Measurements from ENCODE around the gene PLAC1.

PLAC1 gene, protein sequence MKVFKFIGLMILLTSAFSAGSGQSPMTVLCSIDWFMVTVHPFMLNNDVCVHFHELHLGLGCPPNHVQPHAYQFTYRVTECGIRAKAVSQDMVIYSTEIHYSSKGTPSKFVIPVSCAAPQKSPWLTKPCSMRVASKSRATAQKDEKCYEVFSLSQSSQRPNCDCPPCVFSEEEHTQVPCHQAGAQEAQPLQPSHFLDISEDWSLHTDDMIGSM

DNA sequence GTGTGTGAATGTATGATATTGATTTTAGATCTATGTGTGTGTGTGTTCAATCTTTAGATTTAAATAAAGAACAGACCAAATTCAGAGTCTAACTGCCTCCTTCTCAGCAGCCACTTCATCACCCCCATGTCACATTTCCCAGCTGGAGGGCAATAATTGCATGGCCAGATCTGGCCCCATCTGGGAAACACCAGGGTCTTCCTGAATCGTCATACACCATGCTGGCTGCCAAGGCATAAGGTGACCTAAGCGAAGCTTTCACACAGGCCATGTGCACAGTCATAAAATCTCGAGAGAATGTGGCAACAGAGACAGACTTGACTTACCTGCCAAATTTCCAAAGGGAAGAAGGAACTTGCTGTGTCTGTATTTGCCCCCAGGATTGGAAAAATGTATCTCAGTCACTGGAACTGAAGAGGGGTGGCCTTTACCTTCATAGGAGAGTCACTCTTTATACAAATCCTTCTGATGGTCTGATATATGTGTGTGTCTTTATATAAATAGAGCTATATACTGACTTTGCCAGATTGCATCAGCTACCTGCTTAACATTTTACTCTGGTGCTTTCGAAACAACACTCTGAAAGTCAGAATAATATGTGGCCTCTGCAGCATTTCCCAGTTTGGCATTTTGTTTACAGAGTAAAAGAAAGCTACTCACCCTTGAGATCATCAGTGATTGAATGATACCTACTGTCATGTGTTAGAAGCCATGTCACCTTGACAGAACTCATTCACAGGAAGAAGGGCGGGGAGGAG, at the start of gene PLAC1:
Gene PLAC1 (minus strand): TSS at position 470 of the 758 bp plus-strand sequence. CDS start 91,789 bp downstream, outside the sequence.
- DNase-seq (ENCODE audit: low read depth in 2 of 2): no peak

GRCh38 chrX:134706138-134706537, 47.9 kb upstream of the PLAC1 start:
- DNase-seq (ENCODE audit: low read depth in 2 of 2): no peak

DNA sequence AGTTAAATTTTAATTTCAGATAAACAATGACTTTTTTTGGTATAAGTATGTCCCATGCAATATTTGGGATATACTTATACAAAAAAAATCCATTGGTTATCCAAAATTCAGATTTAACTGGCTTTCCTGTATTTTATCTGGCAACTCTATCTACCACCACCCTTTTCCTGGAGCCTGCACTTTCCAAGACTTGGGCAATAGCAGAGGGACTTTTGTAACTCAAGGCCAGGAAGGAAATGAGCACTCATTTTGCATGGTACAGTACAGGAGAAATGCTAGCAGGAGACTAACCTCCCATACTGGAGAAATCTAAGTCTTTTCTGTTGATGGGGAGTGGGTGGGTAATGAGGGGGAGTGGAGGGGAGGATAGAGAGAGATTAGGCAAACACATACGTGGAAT, 37.7 kb upstream of the PLAC1 start:
- no peak for DNase-seq (ENCODE audit: low read depth in 2 of 2)

GRCh38 chrX:134694333-134695322, 36.4 kb upstream of the PLAC1 start:
- no peak for DNase-seq (ENCODE audit: low read depth in 2 of 2)

DNA sequence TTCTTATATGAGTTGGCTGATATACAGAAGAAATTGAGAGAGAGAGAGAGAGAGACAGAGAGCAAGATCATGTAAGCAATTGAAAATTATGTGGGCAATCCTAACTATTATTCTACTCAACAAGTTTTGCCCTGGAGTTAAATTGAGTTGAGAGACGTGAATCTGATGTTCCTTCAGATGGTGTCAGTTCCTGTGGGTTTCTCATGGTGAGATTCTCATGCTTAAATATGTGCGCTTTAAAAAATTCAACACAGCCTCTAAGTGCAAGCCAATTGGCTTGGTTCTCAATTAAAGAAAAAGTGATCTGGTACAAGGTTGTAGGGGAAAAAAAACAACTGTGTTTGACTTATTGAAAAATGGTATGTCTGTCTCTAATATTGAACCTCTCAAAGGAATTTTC, 35.4 kb upstream of the PLAC1 start:
- no peak for DNase-seq (ENCODE audit: low read depth in 2 of 2)

- DNase-seq (ENCODE audit: low read depth in 2 of 2): no peak
These were observed 34.7 kb upstream of the PLAC1 start for GRCh38 chrX:134692990-134693389.

DNA sequence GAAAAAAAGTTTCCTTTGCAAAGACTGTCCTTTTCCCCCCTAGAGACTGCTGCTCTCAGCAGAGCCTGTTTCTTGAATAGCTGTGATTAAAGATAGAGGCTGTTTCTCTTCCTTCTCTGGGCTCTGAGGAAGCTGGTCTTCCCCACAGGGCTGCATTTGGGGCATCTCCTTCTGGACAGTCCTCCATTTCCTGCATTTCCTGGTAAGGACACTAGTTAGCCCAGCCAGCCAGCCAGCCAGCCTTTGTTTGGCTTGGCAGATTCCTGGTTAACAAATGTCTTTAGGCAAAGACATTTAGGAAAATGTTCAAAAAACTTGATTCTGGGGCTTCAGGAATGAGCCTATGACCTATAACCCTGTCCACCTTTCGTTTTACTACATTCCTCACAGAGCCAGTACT, 34.0 kb upstream of the PLAC1 start:
- DNase-seq (ENCODE audit: low read depth in 2 of 2): no peak

GRCh38 chrX:134691453-134691852, 33.2 kb upstream of the PLAC1 start:
- no peak for DNase-seq (ENCODE audit: low read depth in 2 of 2)

DNA sequence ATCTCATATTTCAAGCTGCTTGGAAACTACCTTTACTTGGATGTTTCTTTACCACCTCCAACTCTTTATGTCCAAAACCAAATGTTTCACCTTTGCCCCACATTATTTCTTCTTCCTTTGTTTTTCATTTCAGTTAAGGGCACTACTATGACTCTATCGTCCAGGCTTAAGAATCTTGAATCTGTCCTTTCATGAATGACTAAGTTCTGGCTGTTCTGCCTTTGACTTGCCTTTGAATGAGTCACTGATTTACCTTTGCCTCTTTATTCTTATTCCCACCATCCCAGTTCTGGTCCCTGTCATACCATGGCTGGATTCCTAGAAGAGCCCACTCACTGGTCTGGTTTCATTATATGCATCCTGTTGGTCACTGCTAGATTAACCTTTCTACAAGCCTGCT, 30.6 kb upstream of the PLAC1 start:
- DNase-seq (ENCODE audit: low read depth in 2 of 2): no peak

DNA sequence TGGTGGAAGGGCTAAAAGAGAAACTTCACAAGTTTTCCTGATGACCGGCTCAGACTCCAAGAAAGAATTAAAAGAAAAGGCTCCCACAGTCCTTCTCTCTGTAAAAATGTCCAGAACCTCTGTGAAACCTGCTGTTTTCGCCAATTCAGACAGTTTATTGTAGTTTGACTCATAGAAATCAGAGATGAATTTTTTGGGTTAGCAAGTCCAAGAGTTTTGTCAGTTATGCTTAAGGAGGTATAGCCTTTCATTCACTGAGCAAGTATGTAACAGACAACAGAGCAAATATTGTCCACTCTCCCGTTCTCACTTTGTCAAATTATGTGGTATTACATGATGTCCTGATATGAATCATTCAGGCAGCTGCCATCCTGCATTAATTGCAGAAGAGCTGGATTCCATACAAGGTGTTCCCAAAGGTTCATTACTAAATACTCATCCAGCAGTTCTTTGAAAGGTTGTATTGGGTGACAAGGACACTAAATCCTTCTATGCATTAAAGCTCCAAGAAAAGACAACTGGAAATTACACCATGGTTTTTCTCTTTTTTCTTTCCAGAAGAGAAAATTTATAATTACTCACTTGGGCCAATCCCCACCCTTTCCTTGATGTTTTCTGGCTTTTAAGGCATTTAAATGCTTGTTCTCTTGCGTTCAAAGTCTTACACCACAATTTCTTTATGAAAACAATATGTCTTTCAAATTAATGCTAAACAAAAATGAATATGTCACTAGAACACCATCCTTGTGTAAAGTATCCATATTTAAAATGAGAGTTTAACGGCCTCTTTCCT, 30.0 kb upstream of the PLAC1 start:
- DNase-seq (ENCODE audit: low read depth in 2 of 2): no peak

GRCh38 chrX:134685668-134686067, 27.4 kb upstream of the PLAC1 start:
- DNase-seq (ENCODE audit: low read depth in 2 of 2): no peak

DNA sequence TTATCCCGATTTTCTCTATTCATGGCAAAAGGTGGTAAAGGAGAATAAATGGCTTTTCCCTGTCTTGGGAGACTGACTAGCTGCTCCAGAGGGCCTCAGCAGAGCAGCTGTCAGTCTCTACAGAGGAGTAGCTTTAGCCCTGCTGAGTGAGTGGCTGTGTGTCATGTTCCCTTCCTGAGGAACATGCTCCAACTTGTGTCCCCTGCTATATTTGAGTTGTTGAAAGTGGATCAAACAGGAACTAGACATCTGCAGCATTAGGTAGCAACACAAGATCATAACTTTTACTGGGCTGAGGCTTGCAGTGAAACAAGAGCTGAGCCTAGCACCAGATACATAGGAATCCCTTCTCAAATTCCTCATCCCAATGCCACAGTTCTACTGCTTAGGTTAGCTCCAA, 26.7 kb upstream of the PLAC1 start:
- DNase-seq (ENCODE audit: low read depth in 2 of 2): no peak

DNA sequence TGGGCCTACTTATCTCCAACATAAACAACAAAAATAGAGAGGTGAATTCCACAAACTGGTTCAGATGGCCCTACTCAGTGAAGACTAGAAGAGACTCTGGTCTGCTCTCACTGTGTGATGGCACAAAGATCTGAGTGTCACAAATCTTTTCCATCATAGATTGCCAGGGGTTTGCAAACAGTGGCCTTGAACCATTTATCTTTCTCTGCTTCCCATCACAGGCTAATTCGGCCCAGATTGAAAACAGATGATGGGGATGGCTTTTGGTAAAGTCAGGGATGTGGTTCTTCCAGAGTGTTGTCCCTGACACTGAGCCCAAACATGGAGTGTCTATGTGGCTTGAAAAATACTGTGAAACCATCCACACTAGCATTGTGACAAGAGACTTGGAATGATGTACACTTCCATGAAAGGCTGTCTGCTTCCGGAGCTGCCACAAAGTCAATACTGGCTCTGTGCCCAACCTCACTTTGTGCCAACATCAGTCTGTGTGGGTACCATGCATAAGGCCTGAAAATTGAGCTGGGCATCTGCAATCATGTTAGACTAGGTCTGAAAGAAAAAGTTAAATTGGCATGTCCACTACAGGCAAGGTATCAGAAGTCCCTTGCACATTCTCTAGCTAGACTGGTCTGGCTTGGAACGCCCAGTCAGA, 25.2 kb upstream of the PLAC1 start:
- no peak for DNase-seq (ENCODE audit: low read depth in 2 of 2)

GRCh38 chrX:134682081-134682480, 23.8 kb upstream of the PLAC1 start:
- no peak for DNase-seq (ENCODE audit: low read depth in 2 of 2)

- no peak for DNase-seq (ENCODE audit: low read depth in 2 of 2)
These were observed 21.4 kb upstream of the PLAC1 start for GRCh38 chrX:134679644-134680043.

- no peak for DNase-seq (ENCODE audit: low read depth in 2 of 2)
These were observed 20.9 kb upstream of the PLAC1 start for GRCh38 chrX:134679221-134679620.

DNA sequence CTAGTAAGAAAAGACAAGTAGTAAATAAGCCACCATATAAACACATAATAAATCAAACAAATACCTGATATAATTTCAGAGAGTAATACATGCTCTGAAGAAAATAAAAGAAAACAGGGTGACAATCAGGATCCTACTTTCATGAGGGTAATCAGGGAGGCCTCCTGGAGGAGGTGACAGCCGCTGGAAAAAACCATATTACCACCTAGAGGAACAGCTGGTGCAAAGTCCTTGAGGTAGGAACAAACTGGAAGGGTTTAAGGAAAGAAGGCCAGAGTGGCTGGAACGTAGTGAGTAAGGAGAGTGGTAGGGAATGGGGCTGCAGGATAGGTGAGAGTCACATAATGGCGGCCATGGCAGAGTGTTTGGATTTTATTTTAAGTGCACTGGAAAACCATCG, 19.1 kb upstream of the PLAC1 start:
- DNase-seq (ENCODE audit: low read depth in 2 of 2): no peak

DNA sequence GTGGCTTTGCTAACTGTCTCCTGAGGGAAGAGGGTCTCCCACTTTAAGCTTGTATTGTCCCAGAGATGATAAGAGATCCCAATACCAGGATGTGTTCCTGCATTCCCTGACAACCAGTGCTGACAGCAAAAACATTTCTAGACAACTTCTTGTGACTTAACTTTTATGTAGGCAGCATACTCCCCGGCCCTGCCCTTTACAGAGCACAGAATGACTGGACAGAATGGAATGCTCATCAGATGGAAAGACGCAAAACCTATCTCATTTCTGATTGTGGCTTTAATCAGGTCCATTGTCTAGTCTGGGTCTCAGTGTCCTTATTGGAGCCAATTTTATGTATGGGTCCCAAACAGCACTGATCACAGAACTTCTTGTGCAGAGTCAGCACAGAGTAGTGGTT, 18.2 kb upstream of the PLAC1 start:
- DNase-seq (ENCODE audit: low read depth in 2 of 2): no peak

DNA sequence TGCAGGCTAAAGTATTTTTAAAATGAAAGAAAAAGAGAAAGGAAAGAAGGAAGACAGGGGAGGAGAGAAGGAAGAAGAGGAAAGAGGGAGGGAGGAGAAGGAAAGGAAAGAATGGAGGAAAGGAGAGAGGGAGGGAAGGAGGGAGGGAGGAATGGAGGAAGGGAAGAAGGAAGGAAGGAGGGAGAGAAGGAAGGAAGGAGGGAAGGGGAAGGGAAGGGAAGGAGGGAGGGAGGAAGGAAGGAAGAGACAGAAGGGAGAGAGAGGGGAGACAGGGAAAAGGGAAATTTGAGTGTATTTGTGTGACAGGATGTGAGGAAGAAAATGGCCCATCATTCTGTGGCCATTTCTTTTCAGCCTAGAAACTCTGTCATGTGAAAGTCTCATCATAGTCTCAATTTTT, 14.9 kb upstream of the PLAC1 start:
- DNase-seq (ENCODE audit: low read depth in 2 of 2): no peak

- DNase-seq (ENCODE audit: low read depth in 2 of 2): no peak
These were observed 13.8 kb upstream of the PLAC1 start for GRCh38 chrX:134672101-134672500.

DNA sequence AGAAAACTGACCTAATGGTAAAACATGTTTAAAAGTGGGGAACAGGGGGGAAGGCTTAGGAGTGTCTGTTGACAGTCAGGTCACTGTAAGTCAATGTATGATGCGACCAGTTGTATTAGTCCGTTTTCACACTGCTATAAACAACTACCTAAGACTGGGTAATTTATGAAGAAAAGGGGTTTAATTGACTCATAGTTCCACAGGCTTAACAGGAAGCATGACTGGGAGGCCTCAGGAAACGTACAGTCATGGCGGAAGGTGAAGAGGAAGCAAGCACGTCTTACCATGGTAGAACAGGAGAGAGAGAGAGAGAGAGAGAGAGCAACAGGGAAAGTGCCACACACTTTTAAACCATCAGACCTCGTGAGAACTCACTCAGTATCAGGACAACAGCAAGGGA, 13.0 kb upstream of the PLAC1 start:
- DNase-seq (ENCODE audit: low read depth in 2 of 2): no peak

Data from stimulated activated CD8-positive, alpha-beta memory T cell treated with anti-CD3 and anti-CD28 coated beads, Interleukin-2, amount 100 ng/mL, for 48 hours (primary cell).